Right lobe of liver (tissue), 6 donors: ENCODE measurements around the gene PLA2G2D. TPM values are rescaled to one million over a fixed set of nuclear protein-coding genes. Genes with fewer than 3 reads are reported as not detected.
A peak's percentile ranks its signal among the peaks of the same experiment; 100 is the strongest.

ENCODE experiments used
- ATAC-seq, 4 donors: fragments of 200-7000 bp; cut with Tn5 transposase; one replicate each; pipeline ENCODE4 v1.9.1; 2020; ENCODE audit warnings: mild to moderate bottlenecking in 4 of 4, moderate library complexity in 4 of 4
- DNase-seq, 3 donors: peaks; one replicate each; pipeline ENCODE4 v3.0.0-alpha.2; 2020
- H3K27ac ChIP-seq, 3 donors: fragments of 200-600 bp; one replicate each; pipeline ENCODE4 v1.8.0; 2022
- H3K27me3 ChIP-seq, 2 donors: fragments of 200-600 bp; one replicate each; pipeline ENCODE4 v1.8.0; 2022
- H3K36me3 ChIP-seq, 4 donors: fragments of 200-600 bp; sonication (generic) in 1 of 4; one replicate each; pipeline versions ENCODE4 v1.5.1 to v1.8.0; 2017 to 2022; ENCODE audit warnings: control low read depth in 1 of 4
- H3K4me1 ChIP-seq, 4 donors: fragments of 200-600 bp; sonication (generic) in 1 of 4; one replicate each; pipeline versions ENCODE4 v1.5.1 to v1.8.0; 2017 to 2022; ENCODE audit warnings: control low read depth in 1 of 4
- H3K4me3 ChIP-seq, 3 donors: fragments of 200-600 bp; one replicate each; pipeline ENCODE4 v1.8.0; 2022
- H3K9me3 ChIP-seq, 4 donors: fragments of 200-600 bp; sonication (generic) in 1 of 4; one replicate each; pipeline versions ENCODE4 v1.5.1 to v1.8.0; 2017 to 2022; ENCODE audit warnings: control low read depth in 1 of 4
- CTCF ChIP-seq, 4 donors: fragments of 200-600 bp in 3 of 4; fragments of 450-650 bp in 1 of 4; IDR thresholded peaks; one replicate each; pipeline versions ENCODE4 v1.5.1 to v1.8.0; 2016 to 2022; ENCODE audit warnings: antibody characterized with exemption in 4 of 4, mild to moderate bottlenecking in 2 of 4
- POLR2A ChIP-seq: fragments of 450-650 bp; IDR thresholded peaks from one replicate; pipeline ENCODE4 v1.6.1; 2017; ENCODE audit warnings: antibody characterized with exemption, mild to moderate bottlenecking
- WGBS: methylation state at CpG from one replicate; pipeline ENCODE4 v1.1.6; 2018; ENCODE audit warnings: low coverage, low lambda C conversion rate; ENCODE audit not compliant: insufficient coverage; ENCODE audit errors: missing lambda C conversion rate; 5-methylcytosine and 5-hydroxymethylcytosine counted together
- intact Hi-C, 2 donors: fragments of 100-400 bp; cut with DNase I; formaldehyde crosslinking; loops; one replicate each; pipeline versions ENCODE4 v1.11.2 to v1.14.1; 2022
- total RNA-seq, 6 experiments: library from RNA; depleted of rRNA in 2 of 6; stranded (reverse); fragments of >200 nt in 2 of 6; fragmentation: NEBNext Ultra II Directional in 3 of 6; extraction: Animal tissue kit (Norgen Biotek cat#: 25700) in 3 of 6; gene quantifications; one replicate each; pipeline versions ENCODE4 v1.1.0 to v1.2.4, GENCODE V29; 2016 to 2023
- donor health status: DM: no; HTN: yes; CAD: no.
- donor health status: DM: no; HTN: no; CAD: no.
- donor health status: DM: no; HTN: no; CAD: no.
- donor health status: DM: no; HTN: yes; CAD: no.
- donor health status: DM: no; HTN: yes; CAD: no.

PLA2G2D gene
- total RNA-seq, 6 experiments from 2014 or later = 0.10 TPM; not detected in 5

GRCh38 chr1:20147846-20148570 is 28.7 kb upstream of the PLA2G2D start:
- no peak overlapping the region for H3K4me3 ChIP-seq
- DNase-seq (peak in 1 of 3 donors; percentile 11), ATAC-seq (no peak)
- no peaks in the 10 kb centered on the region for H3K27me3 ChIP-seq
- H3K36me3 ChIP-seq = no peaks in the 10 kb centered on the region
- TF ChIP-seq CTCF (IDR thresholded peaks at IDR 0.05) = no peak
- no peak for TF ChIP-seq POLR2A
- no CpG with 5 or more reads among the region's 13 CpGs for WGBS
- H3K9me3 ChIP-seq = no peaks in the 10 kb centered on the region
- intact Hi-C loops = loop anchor here in 1 of 2 donors (10.0 kb wide), 1 partner anchor 223 kb away; the partner anchor contains the start of gene PLA2G2E
- H3K27ac ChIP-seq = no peak overlapping the region
- H3K4me1 ChIP-seq = peaks cover 0 to 11% (median 6%) of the 10 kb centered on the region in 4 donors

GRCh38 chr1:20143734-20144565 is 24.6 kb upstream of the PLA2G2D start:
- Histone ChIP-seq H3K4me1 (no peaks in the 10 kb centered on the region), H3K27ac (no peak overlapping the region), H3K9me3 (no peaks in the 10 kb centered on the region), H3K36me3 (no peaks in the 10 kb centered on the region), H3K27me3 (no peaks in the 10 kb centered on the region), H3K4me3 (no peak overlapping the region)
- ATAC-seq (no peak), DNase-seq (peak in 1 of 3 donors; percentile 8)
- intact Hi-C loops = loop anchor here in 1 of 2 donors (10.0 kb wide), 1 partner anchor 219 kb away; the partner anchor contains the start of gene PLA2G2E
- TF ChIP-seq POLR2A (no peak), CTCF (IDR thresholded peaks at IDR 0.05) (no peak)
- 70% methylated on average over 4 of the region's 13 CpGs for WGBS

- no peak for TF ChIP-seq CTCF (IDR thresholded peaks at IDR 0.05)
- no peak for TF ChIP-seq POLR2A
- H3K36me3 ChIP-seq = no peaks in the 10 kb centered on the region
- no peaks in the 10 kb centered on the region for H3K9me3 ChIP-seq
- intact Hi-C loops = loop anchor here in 1 of 2 donors (10.0 kb wide), 1 partner anchor 219 kb away; the partner anchor contains the start of gene PLA2G2E
- no peaks in the 10 kb centered on the region for H3K27me3 ChIP-seq
- H3K4me1 ChIP-seq = no peaks in the 10 kb centered on the region
- no peak overlapping the region for H3K4me3 ChIP-seq
- H3K27ac ChIP-seq = no peak overlapping the region
- ATAC-seq (no peak), DNase-seq (peak in 1 of 3 donors; percentile 6)
- 100% methylated on average over 2 of the region's 8 CpGs for WGBS
Measured at GRCh38 chr1:20143318-20143717, 24.0 kb upstream of the PLA2G2D start.

- H3K27ac ChIP-seq = no peak overlapping the region
- no peaks in the 10 kb centered on the region for H3K9me3 ChIP-seq
- ATAC-seq = no peak
- TF ChIP-seq CTCF (IDR thresholded peaks at IDR 0.05) = no peak
- TF ChIP-seq POLR2A = no peak
- no peaks in the 10 kb centered on the region for H3K27me3 ChIP-seq
- H3K4me3 ChIP-seq = no peak overlapping the region
- no peaks in the 10 kb centered on the region for H3K36me3 ChIP-seq
- DNase-seq = no peak
- H3K4me1 ChIP-seq = no peaks in the 10 kb centered on the region
- intact Hi-C loops = loop anchor here in 1 of 2 donors (10.0 kb wide), 1 partner anchor 217 kb away; the partner anchor contains the start of gene PLA2G2E
- WGBS = 92% methylated on average over 7 of the region's 13 CpGs
Measured at GRCh38 chr1:20142001-20142710, 22.8 kb upstream of the PLA2G2D start.
